NT2/D1 (cell line): ENCODE results near the gene FLOT1.

Experiments
- SUZ12 ChIP-seq: IDR thresholded peaks from 2 replicates; pipeline ENCODE4 v1.6.1; 2011; ENCODE audit not compliant: insufficient read length, insufficient read depth; ENCODE audit errors: extremely low read depth
- ZNF274 ChIP-seq: IDR thresholded peaks from 2 replicates; pipeline ENCODE4 v1.6.1; 2011; ENCODE audit warnings: mild to moderate bottlenecking, low read depth, low read length

GRCh38 chr6:30719356-30719755, 23.1 kb downstream of the FLOT1 start:
- no peak for TF ChIP-seq ZNF274
- TF ChIP-seq SUZ12, result no peak
